ENCODE measurements around the gene DARS2. TPM values are rescaled to one million over a fixed set of nuclear protein-coding genes. Genes with fewer than 3 reads are reported as not detected.
"Not testable (repeated sequence)": the region's sequence is repeated elsewhere in the genome, so short reads cannot be mapped to it uniquely, and the experiment has no call there.

Gene DARS2
- total RNA-seq, 1 donor from 2014 or later = 21.1 TPM

- H3K9me3 Mint-ChIP-seq (ENCODE audit: low read depth) = no peaks in the 10 kb centered on the region
- H3K4me1 Mint-ChIP-seq (ENCODE audit: low read depth) = no peaks in the 10 kb centered on the region
- peaks cover 12% of the 10 kb centered on the region for H3K36me3 Mint-ChIP-seq (ENCODE audit: insufficient read depth)
- H3K27ac Mint-ChIP-seq = no peak overlapping the region
- H3K27me3 Mint-ChIP-seq = no peaks in the 10 kb centered on the region
- H3K4me3 Mint-ChIP-seq (ENCODE audit: low read depth) = no peak overlapping the region
- DNase-seq (ENCODE audit: low spot score, unreplicated experiment) = no peak
- no peak for TF ChIP-seq CTCF (IDR thresholded peaks at IDR 0.05; ENCODE audit: unreplicated experiment)
These were observed 34.6 kb upstream of the DARS2 start for GRCh38 chr1:173789841-173790240.

- no peak for TF ChIP-seq CTCF (IDR thresholded peaks at IDR 0.05; ENCODE audit: unreplicated experiment)
- Mint-ChIP-seq H3K9me3 (ENCODE audit: low read depth) (no peaks in the 10 kb centered on the region), H3K4me1 (ENCODE audit: low read depth) (no peaks in the 10 kb centered on the region), H3K27me3 (no peaks in the 10 kb centered on the region), H3K36me3 (ENCODE audit: insufficient read depth) (peaks cover 11% of the 10 kb centered on the region), H3K27ac (peak overlapping the region; percentile 60), H3K4me3 (ENCODE audit: low read depth) (no peak overlapping the region)
- DNase-seq (ENCODE audit: low spot score, unreplicated experiment) = no peak
These were observed 26.4 kb upstream of the DARS2 start for GRCh38 chr1:173798078-173798477.

GRCh38 chr1:173799995-173800394 lies 24.5 kb upstream of the DARS2 start:
- H3K27me3 Mint-ChIP-seq = not testable (repeated sequence)

GRCh38 chr1:173802961-173803360 lies 21.5 kb upstream of the DARS2 start:
- H3K36me3 Mint-ChIP-seq (ENCODE audit: insufficient read depth) = no peaks in the 10 kb centered on the region

More at GRCh38 chr1:173799995-173800394, 24.5 kb upstream of the DARS2 start:
- H3K4me3 Mint-ChIP-seq (ENCODE audit: low read depth); H3K36me3 Mint-ChIP-seq (ENCODE audit: insufficient read depth); H3K4me1 Mint-ChIP-seq (ENCODE audit: low read depth); H3K9me3 Mint-ChIP-seq (ENCODE audit: low read depth); DNase-seq (ENCODE audit: low spot score, unreplicated experiment); H3K27ac Mint-ChIP-seq: not testable (repeated sequence)

GRCh38 chr1:173813654-173814053 lies 10.8 kb upstream of the DARS2 start:
- H3K4me3 Mint-ChIP-seq (ENCODE audit: low read depth); H3K27ac Mint-ChIP-seq; H3K27me3 Mint-ChIP-seq; DNase-seq (ENCODE audit: low spot score, unreplicated experiment); H3K4me1 Mint-ChIP-seq (ENCODE audit: low read depth): not testable (repeated sequence)
- H3K36me3 Mint-ChIP-seq (ENCODE audit: insufficient read depth) = peaks cover 43% of the 10 kb centered on the region
- peaks cover 12% of the 10 kb centered on the region for H3K9me3 Mint-ChIP-seq (ENCODE audit: low read depth)

More at GRCh38 chr1:173802961-173803360, 21.5 kb upstream of the DARS2 start:
- Mint-ChIP-seq H3K4me1 (ENCODE audit: low read depth) (no peaks in the 10 kb centered on the region), H3K27me3 (no peaks in the 10 kb centered on the region), H3K4me3 (ENCODE audit: low read depth) (no peak overlapping the region), H3K9me3 (ENCODE audit: low read depth) (no peaks in the 10 kb centered on the region), H3K27ac (no peak overlapping the region)
- no peak for DNase-seq (ENCODE audit: low spot score, unreplicated experiment)
- no peak for TF ChIP-seq CTCF (IDR thresholded peaks at IDR 0.05; ENCODE audit: unreplicated experiment)

GRCh38 chr1:173818459-173818858 lies 6.0 kb upstream of the DARS2 start:
- Mint-ChIP-seq H3K4me3 (ENCODE audit: low read depth) (no peak overlapping the region), H3K27me3 (no peaks in the 10 kb centered on the region), H3K27ac (no peak overlapping the region), H3K36me3 (ENCODE audit: insufficient read depth) (peaks cover 25% of the 10 kb centered on the region), H3K4me1 (ENCODE audit: low read depth) (peaks cover 20% of the 10 kb centered on the region), H3K9me3 (ENCODE audit: low read depth) (peaks cover 12% of the 10 kb centered on the region)
- TF ChIP-seq CTCF (IDR thresholded peaks at IDR 0.05; ENCODE audit: unreplicated experiment) = no peak
- DNase-seq (ENCODE audit: low spot score, unreplicated experiment) = no peak
